Stimulated activated CD4-positive, alpha-beta T cell treated with anti-CD3 and anti-CD28 coated beads, Interleukin-2, amount 100 ng/mL, for 24 hours (primary cell): ENCODE results near the gene EFCAB6.

Experiments used
- DNase-seq, 2 donors: peaks; one replicate each; pipeline ENCODE4 v3.0.0-alpha.2; 2020

The EFCAB6 gene

GRCh38 chr22:43516996-43517635 is 295.0 kb downstream of the EFCAB6 start:
- no peak for DNase-seq

GRCh38 chr22:43516386-43516785 is 295.7 kb downstream of the EFCAB6 start:
- DNase-seq, result no peak

GRCh38 chr22:43515902-43516301 is 296.2 kb downstream of the EFCAB6 start:
- DNase-seq, result peak in 1 of 2 donors; percentile 9

- DNase-seq, result no peak
These were observed 296.7 kb downstream of the EFCAB6 start for GRCh38 chr22:43515411-43515810.

- no peak for DNase-seq
These were observed 297.5 kb downstream of the EFCAB6 start for GRCh38 chr22:43514476-43515157.

GRCh38 chr22:43512279-43512678 is 299.8 kb downstream of the EFCAB6 start:
- no peak for DNase-seq

- DNase-seq, result no peak
These were observed 300.7 kb downstream of the EFCAB6 start for GRCh38 chr22:43511276-43511910.

- no peak for DNase-seq
These were observed 301.6 kb downstream of the EFCAB6 start for GRCh38 chr22:43510281-43511070.

GRCh38 chr22:43509337-43509736 is 302.8 kb downstream of the EFCAB6 start:
- DNase-seq, result no peak

GRCh38 chr22:43508489-43508888 is 303.6 kb downstream of the EFCAB6 start:
- no peak for DNase-seq

- no peak for DNase-seq
These were observed 304.9 kb downstream of the EFCAB6 start for GRCh38 chr22:43507235-43507634.

GRCh38 chr22:43506487-43506886 is 305.6 kb downstream of the EFCAB6 start:
- DNase-seq, result no peak

- DNase-seq, result no peak
These were observed 306.2 kb downstream of the EFCAB6 start for GRCh38 chr22:43505896-43506295.

- DNase-seq, result no peak
These were observed 306.7 kb downstream of the EFCAB6 start for GRCh38 chr22:43505423-43505822.

- DNase-seq, result no peak
These were observed 307.3 kb downstream of the EFCAB6 start for GRCh38 chr22:43504666-43505261.

- no peak for DNase-seq
These were observed 308.0 kb downstream of the EFCAB6 start for GRCh38 chr22:43504068-43504467.

GRCh38 chr22:43502306-43502874 is 309.7 kb downstream of the EFCAB6 start:
- DNase-seq, result no peak

GRCh38 chr22:43501878-43502277 is 310.2 kb downstream of the EFCAB6 start:
- DNase-seq, result no peak

GRCh38 chr22:43500792-43501785 is 311.0 kb downstream of the EFCAB6 start:
- DNase-seq, result no peak

- DNase-seq, result no peak
These were observed 313.2 kb downstream of the EFCAB6 start for GRCh38 chr22:43498856-43499253.
